Mesenchymal stem cell (in vitro differentiated cells and primary cell): ENCODE results near the gene OR2M2. TPM values are rescaled to one million over a fixed set of nuclear protein-coding genes. Genes with fewer than 3 reads are reported as not detected.

Source experiments
- DNase-seq: peaks from one replicate; pipeline ENCODE4 v3.0.0-alpha.2; 2013
- H2AFZ ChIP-seq: one replicate; pipeline ENCODE4 v1.6.1; 2013; ENCODE audit warnings: low read depth, mild to moderate bottlenecking, control low read depth, inconsistent platforms, low read length, moderate library complexity
- H2AK5ac ChIP-seq: 2 replicates; pipeline ENCODE4 v1.6.1; 2013; ENCODE audit warnings: low read length, moderate library complexity, mild to moderate bottlenecking, inconsistent platforms; ENCODE audit not compliant: severe bottlenecking
- H2BK120ac ChIP-seq: one replicate; pipeline ENCODE4 v1.6.1; 2013; ENCODE audit warnings: low read depth, mild to moderate bottlenecking, inconsistent platforms, low read length, moderate library complexity
- H2BK12ac ChIP-seq, 2 experiments: one replicate each; pipeline ENCODE4 v1.6.1; 2013; ENCODE audit warnings: inconsistent platforms in 2 of 2, low read length in 2 of 2, mild to moderate bottlenecking in 2 of 2, moderate library complexity in 2 of 2, control low read depth in 1 of 2
- H2BK15ac ChIP-seq: one replicate; pipeline ENCODE4 v1.6.1; 2013; ENCODE audit warnings: mild to moderate bottlenecking, low read depth, inconsistent platforms; ENCODE audit not compliant: poor library complexity, severe bottlenecking
- H2BK5ac ChIP-seq: 2 replicates; pipeline ENCODE4 v1.6.1; 2013; ENCODE audit warnings: low read depth, mild to moderate bottlenecking, low read length, control low read depth, inconsistent platforms; ENCODE audit not compliant: poor library complexity, severe bottlenecking
- H3K14ac ChIP-seq, 2 experiments: one replicate each; pipeline ENCODE4 v1.6.1; 2013; ENCODE audit warnings: inconsistent platforms in 2 of 2, low read length in 2 of 2, control low read depth in 1 of 2, mild to moderate bottlenecking in 1 of 2, moderate library complexity in 1 of 2
- H3K18ac ChIP-seq, 2 experiments: one replicate each; pipeline ENCODE4 v1.6.1; 2013; ENCODE audit warnings: inconsistent platforms in 2 of 2, low read length in 2 of 2, control low read depth in 1 of 2, low read depth in 1 of 2, mild to moderate bottlenecking in 1 of 2
- H3K23ac ChIP-seq, 2 experiments: one replicate each; pipeline ENCODE4 v1.6.1; 2013; ENCODE audit warnings: inconsistent platforms in 2 of 2, low read length in 2 of 2, mild to moderate bottlenecking in 2 of 2, moderate library complexity in 2 of 2, control low read depth in 1 of 2
- H3K27ac ChIP-seq: 2 replicates; pipeline ENCODE4 v1.5.1; 2013; ENCODE audit warnings: mild to moderate bottlenecking, moderate library complexity, low read length, control low read depth, inconsistent platforms; ENCODE audit not compliant: poor library complexity, severe bottlenecking
- H3K27me3 ChIP-seq, 2 experiments: 2 replicates each; pipeline versions ENCODE4 v1.6.1 to v1.7.0; 2013; ENCODE audit warnings: low read length in 2 of 2, mild to moderate bottlenecking in 2 of 2, moderate library complexity in 2 of 2, control low read depth in 1 of 2, inconsistent platforms in 1 of 2; ENCODE audit not compliant: control insufficient read depth in 1 of 2, insufficient read depth in 1 of 2
- H3K36me3 ChIP-seq, 2 experiments: 2 replicates each; pipeline versions ENCODE4 v1.6.1 to v1.7.0; 2013; ENCODE audit warnings: low read length in 2 of 2, control low read depth in 1 of 2, inconsistent platforms in 1 of 2, low read depth in 1 of 2, mild to moderate bottlenecking in 1 of 2; ENCODE audit not compliant: insufficient read depth in 2 of 2, control insufficient read depth in 1 of 2
- H3K4ac ChIP-seq, 2 experiments: one replicate each; pipeline ENCODE4 v1.6.1; 2013; ENCODE audit warnings: inconsistent platforms in 2 of 2, low read length in 2 of 2, mild to moderate bottlenecking in 2 of 2, moderate library complexity in 2 of 2, control low read depth in 1 of 2, low read depth in 1 of 2
- H3K4me1 ChIP-seq: 2 replicates; pipeline ENCODE4 v1.6.1; 2013; ENCODE audit warnings: low read depth, low read length, control low read depth; ENCODE audit not compliant: control insufficient read depth, insufficient read depth
- H3K4me2 ChIP-seq: 2 replicates; pipeline ENCODE4 v1.6.1; 2013; ENCODE audit warnings: low read length, mild to moderate bottlenecking, inconsistent platforms; ENCODE audit not compliant: poor library complexity, severe bottlenecking
- H3K4me3 ChIP-seq, 2 experiments: 2 replicates each; pipeline versions ENCODE4 v1.5.1 to v1.7.0; 2013; ENCODE audit warnings: low read length in 2 of 2, mild to moderate bottlenecking in 2 of 2, control low read depth in 1 of 2, low read depth in 1 of 2; ENCODE audit not compliant: insufficient read depth in 1 of 2
- H3K79me1 ChIP-seq: replicated peaks from 2 replicates; pipeline ENCODE4 v1.6.1; 2013; ENCODE audit warnings: mild to moderate bottlenecking, control low read depth, low read length, inconsistent platforms; ENCODE audit not compliant: poor library complexity, severe bottlenecking
- H3K9ac ChIP-seq: 2 replicates; pipeline ENCODE4 v1.7.0; 2013; ENCODE audit warnings: mild to moderate bottlenecking, low read length, moderate library complexity
- H3K9me3 ChIP-seq: 2 replicates; pipeline ENCODE4 v1.7.0; 2013; ENCODE audit warnings: mild to moderate bottlenecking, low read length; ENCODE audit not compliant: control insufficient read depth
- H4K8ac ChIP-seq: one replicate; pipeline ENCODE4 v1.6.1; 2013; ENCODE audit warnings: inconsistent platforms, mild to moderate bottlenecking, low read length, moderate library complexity
- H4K91ac ChIP-seq: one replicate; pipeline ENCODE4 v1.6.1; 2013; ENCODE audit warnings: mild to moderate bottlenecking, low read length, inconsistent platforms
- WGBS: methylation state at CpG from one replicate; pipeline ENCODE4 v1.1.7; 2013; ENCODE audit warnings: mixed read lengths; 5-methylcytosine and 5-hydroxymethylcytosine counted together
- polyA plus RNA-seq, 2 experiments: library from polyadenylated mRNA; stranded (reverse); fragments of 200-250 nt; gene quantifications; one replicate each; pipeline ENCODE4 v1.2.3, GENCODE V29; 2013

Gene OR2M2, protein sequence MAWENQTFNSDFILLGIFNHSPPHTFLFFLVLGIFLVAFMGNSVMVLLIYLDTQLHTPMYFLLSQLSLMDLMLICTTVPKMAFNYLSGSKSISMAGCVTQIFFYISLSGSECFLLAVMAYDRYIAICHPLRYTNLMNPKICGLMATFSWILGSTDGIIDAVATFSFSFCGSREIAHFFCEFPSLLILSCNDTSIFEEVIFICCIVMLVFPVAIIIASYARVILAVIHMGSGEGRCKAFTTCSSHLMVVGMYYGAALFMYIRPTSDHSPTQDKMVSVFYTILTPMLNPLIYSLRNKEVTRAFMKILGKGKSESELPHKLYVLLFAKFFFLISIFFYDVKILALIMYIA
- polyA plus RNA-seq (2013, experiment 1 of 2), result not detected
- polyA plus RNA-seq (2013, experiment 2 of 2), result not detected

DNA sequence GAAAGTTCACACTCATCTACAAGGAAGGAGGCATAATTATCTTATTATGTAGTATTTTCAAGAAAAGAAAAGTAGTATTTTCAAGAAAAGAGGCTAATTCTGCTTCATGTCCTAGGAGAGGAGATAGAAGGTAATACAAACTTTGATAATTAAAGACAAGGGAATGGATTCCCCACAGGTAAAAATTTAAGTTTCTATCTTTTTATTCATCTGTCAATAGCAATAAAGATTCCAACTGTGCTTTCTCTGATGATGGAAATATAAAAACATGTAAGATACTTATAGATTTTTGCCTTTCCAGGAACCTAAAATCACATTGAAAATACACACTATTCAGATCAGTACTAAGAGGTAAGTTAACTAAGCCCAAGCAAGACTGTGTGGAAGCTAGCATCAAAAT is at the start of gene OR2M2:
Gene OR2M2 (plus strand): TSS at position 301 of the 400 bp plus-strand sequence. CDS start 5,165 bp downstream, outside the sequence.
- Histone ChIP-seq H4K91ac (no peak within 1 kb of the TSS), H3K36me3 (no peaks in the 10 kb centered on the region), H2AK5ac (no peak within 1 kb of the TSS), H3K9ac (no peak within 1 kb of the TSS), H3K14ac (no peak within 1 kb of the TSS), H3K4me1 (no peaks in the 10 kb centered on the region), H3K18ac (no peak within 1 kb of the TSS), H3K79me1 (no peaks in the 10 kb centered on the region), H2BK5ac (no peak within 1 kb of the TSS), H3K4ac (no peak within 1 kb of the TSS), H4K8ac (no peak within 1 kb of the TSS), H3K27me3 (no peaks in the 10 kb centered on the region), H3K27ac (no peak within 1 kb of the TSS), H2BK12ac (no peak within 1 kb of the TSS), H2BK15ac (no peak within 1 kb of the TSS), H3K4me2 (no peak within 1 kb of the TSS), H3K4me3 (no peak within 1 kb of the TSS), H2BK120ac (no peak within 1 kb of the TSS), H2AFZ (no peak within 1 kb of the TSS), H3K9me3 (peaks cover 15% of the 10 kb centered on the region), H3K23ac (no peak within 1 kb of the TSS)
- DNase-seq, result no peak

DNA sequence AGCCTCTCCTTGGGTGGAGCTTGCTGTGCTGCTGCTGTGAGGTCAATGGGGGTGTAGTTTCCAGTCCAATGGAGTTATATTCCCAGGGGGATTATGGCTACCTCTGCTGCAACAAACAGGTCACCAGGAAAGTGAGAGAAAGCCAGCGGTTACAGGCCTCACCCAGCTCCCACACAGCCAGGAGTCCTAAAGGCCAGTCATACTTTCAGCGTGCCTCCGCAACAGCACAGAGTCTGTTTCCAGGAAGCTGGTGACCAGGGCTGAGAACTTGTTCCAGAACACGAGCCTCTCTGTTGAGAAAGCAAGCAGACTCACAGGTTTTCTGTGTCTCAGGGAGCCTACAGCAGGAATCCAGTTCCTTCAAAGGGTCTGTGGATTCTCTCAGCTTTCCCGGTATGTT is 47.0 kb upstream of the OR2M2 start:
- Histone ChIP-seq H3K4ac (no peak overlapping the region), H2BK15ac (no peak overlapping the region), H3K4me1 (no peaks in the 10 kb centered on the region), H3K9me3 (peaks cover 32% of the 10 kb centered on the region), H2BK5ac (no peak overlapping the region), H3K4me3 (no peak overlapping the region), H3K18ac (no peak overlapping the region), H2AFZ (no peak overlapping the region), H2BK120ac (no peak overlapping the region), H2BK12ac (no peak overlapping the region), H3K23ac (no peak overlapping the region), H3K36me3 (no peaks in the 10 kb centered on the region), H4K91ac (no peak overlapping the region), H3K27ac (no peak overlapping the region), H3K79me1 (no peaks in the 10 kb centered on the region), H3K9ac (no peak overlapping the region), H4K8ac (no peak overlapping the region), H3K14ac (no peak overlapping the region), H3K27me3 (no peaks in the 10 kb centered on the region), H3K4me2 (no peak overlapping the region), H2AK5ac (no peak overlapping the region)
- no peak for DNase-seq
- WGBS, result 72% methylated on average over 5 of the region's 5 CpGs

DNA sequence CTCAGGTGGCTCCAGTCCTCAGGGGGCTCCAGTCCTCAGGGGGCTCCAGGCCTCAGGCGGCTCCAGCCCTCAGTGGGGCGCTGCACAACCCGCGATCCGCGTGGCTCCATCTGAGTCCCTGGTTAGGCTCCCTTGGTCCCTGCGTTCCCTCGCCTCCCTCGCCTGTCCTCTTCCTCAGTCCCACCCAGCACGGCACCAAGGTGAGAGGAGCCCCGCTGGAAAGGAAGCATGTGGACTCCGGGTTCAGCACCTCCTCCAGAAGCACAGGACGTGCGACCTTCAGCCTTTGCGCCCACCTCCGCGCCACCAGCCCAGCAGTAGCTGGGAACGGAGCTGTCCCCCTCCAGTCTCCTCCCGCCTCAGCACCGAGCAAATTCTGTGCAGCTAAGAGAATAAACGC is 37.8 kb upstream of the OR2M2 start:
- no peak overlapping the region for H2BK5ac ChIP-seq

DNA sequence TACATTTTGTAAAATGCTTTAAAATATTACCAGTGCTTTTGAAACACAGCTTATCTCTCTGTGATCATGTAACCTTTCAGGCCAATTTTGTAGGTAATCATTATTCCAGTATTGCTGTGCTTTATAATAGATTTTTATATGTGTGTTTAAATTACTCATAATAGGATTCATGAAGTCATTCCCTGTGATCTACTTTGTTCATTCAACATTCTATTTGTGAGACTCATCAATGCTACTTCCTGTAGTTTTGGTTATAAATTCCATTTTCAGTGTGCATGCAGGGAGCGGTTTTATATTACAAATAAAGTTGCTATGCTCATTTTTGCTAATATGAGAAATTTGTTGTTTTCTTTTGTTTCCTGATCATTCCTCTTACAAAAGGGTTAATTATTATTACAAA is 33.8 kb upstream of the OR2M2 start:
- Histone ChIP-seq H3K4ac (no peak overlapping the region), H3K23ac (no peak overlapping the region), H2AFZ (no peak overlapping the region), H3K4me1 (no peaks in the 10 kb centered on the region), H2BK15ac (no peak overlapping the region), H2BK120ac (no peak overlapping the region), H4K91ac (no peak overlapping the region), H2BK5ac (no peak overlapping the region), H3K18ac (no peak overlapping the region), H4K8ac (no peak overlapping the region), H3K9ac (no peak overlapping the region), H2AK5ac (no peak overlapping the region), H2BK12ac (no peak overlapping the region), H3K9me3 (peaks cover 42% of the 10 kb centered on the region), H3K79me1 (no peaks in the 10 kb centered on the region), H3K4me2 (no peak overlapping the region), H3K36me3 (no peaks in the 10 kb centered on the region), H3K14ac (no peak overlapping the region), H3K4me3 (no peak overlapping the region), H3K27me3 (no peaks in the 10 kb centered on the region), H3K27ac (no peak overlapping the region)
- WGBS, result no CpG with 5 or more reads among the region's 1 CpG
- DNase-seq, result no peak

More for the DNA sequence above, 37.8 kb upstream of the OR2M2 start:
- Histone ChIP-seq H2BK120ac (no peak overlapping the region), H3K14ac (no peak overlapping the region), H3K27me3 (no peaks in the 10 kb centered on the region), H2AFZ (no peak overlapping the region), H4K8ac (no peak overlapping the region), H3K9me3 (peaks cover 32% of the 10 kb centered on the region), H3K79me1 (no peaks in the 10 kb centered on the region), H3K4me3 (no peak overlapping the region), H3K4ac (no peak overlapping the region), H3K18ac (no peak overlapping the region), H2BK15ac (no peak overlapping the region), H3K23ac (no peak overlapping the region), H3K27ac (no peak overlapping the region), H3K9ac (no peak overlapping the region), H2AK5ac (no peak overlapping the region), H2BK12ac (no peak overlapping the region), H3K36me3 (no peaks in the 10 kb centered on the region), H3K4me2 (no peak overlapping the region), H4K91ac (no peak overlapping the region), H3K4me1 (no peaks in the 10 kb centered on the region)
- 89% methylated on average over 21 of the region's 21 CpGs for WGBS
- DNase-seq, result no peak
